H1 (cell line): Measurements from ENCODE around the gene TBL1Y. TPM values are rescaled to one million over a fixed set of nuclear protein-coding genes. Genes with fewer than 3 reads are reported as not detected.

ENCODE experiments used
- CHD1 ChIP-seq: IDR thresholded peaks from 2 replicates; pipeline ENCODE4 v1.6.1; 2012; ENCODE audit warnings: low read depth, low read length, improper control_type of control experiment
- CHD7 ChIP-seq: fragments of 300-600 bp; sonication (generic); IDR thresholded peaks from 2 replicates; pipeline ENCODE4 v1.7.1; 2012; ENCODE audit warnings: low read length, moderate library complexity, mild to moderate bottlenecking, inconsistent platforms; ENCODE audit not compliant: insufficient replicate concordance
- SIX5 ChIP-seq: IDR thresholded peaks from 2 replicates; pipeline ENCODE4 v1.6.1; 2011; ENCODE audit warnings: mild to moderate bottlenecking, low read depth, low read length
- polyA plus RNA-seq, 7 experiments: library from polyadenylated mRNA; depleted of rRNA in 3 of 7; stranded (reverse) in 5 of 7; unstranded in 2 of 7; fragments of >200 nt in 5 of 7; fragments of 200-250 nt in 2 of 7; gene quantifications; 1 replicate in 5 of 7; 2 replicates in 1 of 7; 4 replicates in 1 of 7; pipeline versions ENCODE4 v1.2.1 to v1.2.3, GENCODE V29; 2011 to 2013; ENCODE audit warnings: missing spikeins in 2 of 7, mixed read lengths in 2 of 7
- total RNA-seq: library from RNA; stranded (reverse); fragmentation: NEBNext Ultra II Directional; extraction: Animal tissue kit (Norgen Biotek cat#: 25700); gene quantifications from 2 replicates; pipeline ENCODE4 v1.2.1, GENCODE V29; 2021

Gene TBL1Y
- total and polyA plus RNA-seq, 2 of the 8 experiments (the other 6 are each of a cell fraction or from before 2014, with no cell fraction given) = 2.5 to 4.2 TPM

- TF ChIP-seq CHD7 (no peak), SIX5 (no peak), CHD1 (no peak)
These were observed 192.2 kb downstream of the TBL1Y start (continued) for GRCh38 chrY:7102680-7103079.
